ENCODE measurements around the gene ZNF326. TPM values are rescaled to one million over a fixed set of nuclear protein-coding genes. Genes with fewer than 3 reads are reported as not detected.

ZNF326 gene
- total and polyA plus RNA-seq, 2 of the 8 experiments (the other 6 are each of a cell fraction or from before 2014, with no cell fraction given), result 12.2 to 30.6 TPM

DNA sequence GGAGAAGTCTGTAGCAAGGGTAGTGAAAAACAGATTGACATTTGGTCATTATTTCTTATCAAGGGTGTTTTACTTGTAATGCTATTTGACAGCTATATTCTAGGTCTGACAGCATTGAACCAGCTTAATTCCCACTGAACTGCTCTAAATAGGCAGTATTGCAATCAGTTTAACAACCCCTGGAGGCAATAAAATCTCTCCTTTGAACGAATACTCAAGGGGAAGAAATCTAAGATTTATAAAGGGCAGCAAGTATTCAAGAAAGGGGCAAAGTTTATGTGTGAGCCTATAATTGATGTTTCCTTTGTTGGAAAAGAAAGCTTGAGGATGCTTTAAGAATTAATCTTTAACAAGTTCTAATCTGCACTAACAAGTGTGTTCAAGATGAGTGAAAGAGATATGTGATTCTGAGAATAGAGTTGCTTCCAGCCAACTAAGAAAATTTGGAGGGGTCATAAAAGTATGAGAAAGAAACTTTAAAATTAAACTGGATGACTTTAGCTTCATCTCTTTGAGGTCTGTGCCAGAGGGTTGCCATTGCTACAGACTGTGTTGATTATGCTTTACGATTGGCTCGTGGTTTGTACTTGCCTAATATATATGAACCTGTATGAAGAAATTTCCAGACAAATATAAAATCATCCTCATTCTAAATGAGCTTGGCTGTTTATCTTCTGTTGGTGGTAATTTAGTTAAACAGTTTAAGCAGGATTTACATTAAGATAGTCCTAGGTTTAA, 72.5 kb downstream of the ZNF326 start:
- H3K4me3 ChIP-seq (ENCODE audit: extremely low read depth in 1 of 4, insufficient read depth in 2 of 4, low read depth in 3 of 4, low read length in 4 of 4), result no peak overlapping the region
- peaks cover 5 to 7% of the 10 kb centered on the region in 2 experiments for H3K9me3 ChIP-seq (ENCODE audit: insufficient read depth in 2 of 2, low read depth in 1 of 2, low read length in 1 of 2)
- H2BK15ac ChIP-seq (ENCODE audit: low read length), result no peak overlapping the region
- no peak overlapping the region for H3K18ac ChIP-seq (ENCODE audit: extremely low read depth, low read length)
- no peak overlapping the region for H2BK12ac ChIP-seq (ENCODE audit: low read depth, low read length)
- no peak overlapping the region for H3K4me2 ChIP-seq (ENCODE audit: insufficient read depth in 1 of 2, low read depth in 2 of 2, low read length in 2 of 2)
- H2BK20ac ChIP-seq (ENCODE audit: low read length), result no peak overlapping the region
- DNase-seq (ENCODE audit: low read depth in 1 of 2, low spot score in 2 of 2) (no peak), FAIRE-seq (no peak)
- no peaks in the 10 kb centered on the region for H3K36me3 ChIP-seq (ENCODE audit: control insufficient read depth in 2 of 4, insufficient read depth in 4 of 4, low read length in 3 of 4)
- H3K79me1 ChIP-seq (ENCODE audit: low read depth, low read length), result no peaks in the 10 kb centered on the region
- no peak overlapping the region for H3K14ac ChIP-seq (ENCODE audit: insufficient read length)
- no peak overlapping the region for H2AFZ ChIP-seq (ENCODE audit: low read length)
- H3K23ac ChIP-seq (ENCODE audit: insufficient read length), result no peak overlapping the region
- H4K91ac ChIP-seq (replicated peaks; ENCODE audit: insufficient read length, low read length), result no peak overlapping the region
- no peak overlapping the region for H3K4ac ChIP-seq (replicated peaks; ENCODE audit: insufficient read length, low read depth, low read length)
- H3K79me2 ChIP-seq (ENCODE audit: control insufficient read depth in 1 of 2, insufficient read depth in 2 of 2, low read length in 2 of 2), result no peaks in the 10 kb centered on the region
- no peaks in the 10 kb centered on the region for H3K27me3 ChIP-seq (replicated peaks in 1 of 4; ENCODE audit: control insufficient read depth in 3 of 4, extremely low read depth in 1 of 4, insufficient read depth in 3 of 4, low read length in 3 of 4)
- no peak overlapping the region for H4K5ac ChIP-seq (ENCODE audit: insufficient read length, low read depth, low read length)
- no peak overlapping the region for H2AK5ac ChIP-seq (ENCODE audit: low read depth, low read length)
- no peak overlapping the region for H2BK5ac ChIP-seq (ENCODE audit: low read depth, low read length)
- H4K20me1 ChIP-seq (replicated peaks in 1 of 2; ENCODE audit: control insufficient read depth in 1 of 2, insufficient read depth in 2 of 2, low read length in 2 of 2), result no peaks in the 10 kb centered on the region
- no peak for TF ChIP-seq JUN (IDR thresholded peaks at IDR 0.05; ENCODE audit: low read depth, low read length)
- no peak for TF ChIP-seq PHF8 (conservative IDR thresholded peaks at IDR 0.05; ENCODE audit: low read depth, low read length)
- TF ChIP-seq, protein P1, sequence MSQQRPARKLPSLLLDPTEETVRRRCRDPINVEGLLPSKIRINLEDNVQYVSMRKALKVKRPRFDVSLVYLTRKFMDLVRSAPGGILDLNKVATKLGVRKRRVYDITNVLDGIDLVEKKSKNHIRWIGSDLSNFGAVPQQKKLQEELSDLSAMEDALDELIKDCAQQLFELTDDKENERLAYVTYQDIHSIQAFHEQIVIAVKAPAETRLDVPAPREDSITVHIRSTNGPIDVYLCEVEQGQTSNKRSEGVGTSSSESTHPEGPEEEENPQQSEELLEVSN (IDR thresholded peaks at IDR 0.05), result no peak
- H3K56ac ChIP-seq (replicated peaks; ENCODE audit: insufficient read length, low read depth, low read length), result no peak overlapping the region
- no peak overlapping the region for H4K8ac ChIP-seq (ENCODE audit: extremely low read depth, insufficient read depth, low read length)
- CTCF ChIA-PET (ENCODE audit: partially characterized antibody), result interaction anchor here (1.2 to 1.8 kb wide), 3 partner anchors 19 to 47 kb away, joined by 4 to 5 read pairs (median 4); no protein-coding TSS in a partner anchor
- 95% methylated on average over 3 of the region's 3 CpGs; no CpG with 5 or more reads in 1 of the 2 experiments for WGBS, 2 experiments (ENCODE audit: extremely low coverage in 1 of 2, insufficient coverage in 1 of 2, insufficient read length in 1 of 2, insufficient replicate concordance in 2 of 2, low coverage in 1 of 2, low lambda C conversion rate in 2 of 2, missing lambda C conversion rate in 1 of 2)
- POLR2A ChIA-PET (ENCODE audit: partially characterized antibody), result no interaction called here
- peaks cover 2% of the 10 kb centered on the region; the same call in 1 of the 2 replicates for H3K23me2 ChIP-seq (ENCODE audit: low read depth, low read length)
- H3K27ac ChIP-seq (ENCODE audit: low read depth, low read length), result no peak overlapping the region
- no peak overlapping the region for H3K9ac ChIP-seq (replicated peaks in 1 of 4; ENCODE audit: extremely low read depth in 1 of 4, low read depth in 3 of 4, low read length in 3 of 4)
- H3K4me1 ChIP-seq (replicated peaks in 1 of 4; ENCODE audit: control insufficient read depth in 3 of 4, insufficient read depth in 4 of 4, low read length in 3 of 4), result no peaks in the 10 kb centered on the region
- no peak overlapping the region for H2BK120ac ChIP-seq (replicated peaks; ENCODE audit: low read depth, low read length)

All from H1 (cell line).